Measurements from ENCODE around the gene B4GALT3. TPM values are rescaled to one million over a fixed set of nuclear protein-coding genes. Genes with fewer than 3 reads are reported as not detected.

The B4GALT3 gene
- total RNA-seq, 1 donor from 2014 or later, result 43.5 TPM

DNA sequence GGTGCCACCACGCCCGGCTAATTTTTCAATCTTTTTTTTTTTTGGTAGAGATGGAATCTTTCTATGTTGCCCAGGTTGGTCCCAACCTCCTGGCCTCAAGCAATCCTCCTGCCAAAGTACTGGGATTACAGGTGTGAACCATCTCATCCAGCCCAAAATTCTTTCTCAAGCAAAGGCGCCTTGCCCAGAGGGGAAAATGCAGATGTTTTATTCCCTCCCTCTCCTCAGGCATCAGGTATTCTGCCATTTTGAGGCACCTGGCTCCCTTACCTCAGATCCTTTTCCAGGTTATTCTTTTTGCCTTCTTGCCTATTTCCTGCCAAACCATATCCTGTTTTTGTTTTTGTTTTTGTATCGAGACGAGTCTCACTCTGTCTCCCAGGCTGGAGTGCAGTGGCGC lies 11.1 kb upstream of the B4GALT3 start:
- no peak for DNase-seq (ENCODE audit: extremely low read depth, low read depth, low spot score)

DNA sequence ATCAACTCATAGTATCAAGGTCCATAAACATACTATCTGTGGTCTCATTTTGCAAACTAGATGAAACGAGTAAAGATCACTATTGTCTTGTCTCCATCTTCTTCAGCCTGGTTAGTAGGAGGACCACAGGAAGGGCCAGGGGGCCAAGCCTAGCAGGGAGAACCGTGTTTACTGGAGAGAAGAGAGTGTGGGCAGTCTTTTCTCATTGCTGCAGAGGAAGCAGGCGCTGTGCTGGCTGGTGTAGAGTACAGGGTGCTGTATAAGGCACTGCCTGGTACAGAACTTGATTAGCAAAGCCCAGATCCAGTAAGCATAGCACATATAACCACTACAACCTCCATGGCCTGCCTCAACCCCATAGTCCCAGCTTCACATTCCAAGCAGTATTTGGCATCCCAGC lies 10.0 kb upstream of the B4GALT3 start:
- no peak for DNase-seq (ENCODE audit: extremely low read depth, low read depth, low spot score)

DNA sequence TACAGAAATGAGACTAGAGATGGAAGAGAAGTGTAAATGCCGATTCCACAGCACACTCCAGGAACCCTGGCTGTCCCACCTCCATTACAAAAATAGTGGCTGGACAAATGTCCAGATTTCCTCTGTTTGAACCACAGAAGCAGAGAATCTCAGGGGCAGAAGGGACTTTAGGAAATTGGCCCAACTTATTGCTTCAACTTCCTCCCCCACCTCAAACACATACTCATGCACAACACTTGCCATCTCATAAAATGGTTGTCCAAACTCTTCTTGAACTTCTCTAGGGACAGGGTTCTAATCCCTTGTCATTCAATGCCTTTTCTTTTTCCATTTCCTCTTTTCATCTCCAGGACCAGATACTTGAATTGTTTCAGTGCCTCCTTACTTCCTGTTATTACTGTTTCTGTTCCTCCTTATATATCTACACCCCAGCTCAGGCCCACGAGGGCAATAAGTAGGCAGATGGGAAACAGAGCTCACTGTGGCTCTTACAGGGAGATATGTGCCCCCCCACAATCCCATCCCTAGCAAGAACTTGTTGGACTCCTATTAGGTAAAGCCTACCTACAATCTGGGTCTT lies 8.5 kb upstream of the B4GALT3 start:
- no peak for DNase-seq (ENCODE audit: extremely low read depth, low read depth, low spot score)

DNA sequence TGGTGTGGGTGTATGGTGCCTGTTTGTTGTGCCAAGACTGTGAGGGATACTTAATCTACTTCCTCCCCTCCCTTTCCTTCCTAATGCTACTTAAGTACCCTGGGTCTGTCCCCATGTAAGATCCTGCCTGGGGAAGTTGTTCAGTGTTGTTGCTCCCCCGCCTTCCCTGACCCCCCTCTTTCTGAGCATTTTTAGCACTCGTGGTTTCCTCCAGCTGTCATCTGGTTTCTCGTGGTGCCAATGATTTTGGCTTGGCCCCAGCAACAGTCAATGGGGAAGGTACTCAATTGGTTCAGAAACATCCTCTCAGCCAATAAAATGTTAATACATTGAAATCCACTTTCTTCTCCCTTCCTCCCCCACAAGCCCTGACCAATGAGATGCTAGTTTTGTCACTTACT lies 8.0 kb upstream of the B4GALT3 start:
- peak; percentile 87 for DNase-seq (ENCODE audit: extremely low read depth, low read depth, low spot score)

DNA sequence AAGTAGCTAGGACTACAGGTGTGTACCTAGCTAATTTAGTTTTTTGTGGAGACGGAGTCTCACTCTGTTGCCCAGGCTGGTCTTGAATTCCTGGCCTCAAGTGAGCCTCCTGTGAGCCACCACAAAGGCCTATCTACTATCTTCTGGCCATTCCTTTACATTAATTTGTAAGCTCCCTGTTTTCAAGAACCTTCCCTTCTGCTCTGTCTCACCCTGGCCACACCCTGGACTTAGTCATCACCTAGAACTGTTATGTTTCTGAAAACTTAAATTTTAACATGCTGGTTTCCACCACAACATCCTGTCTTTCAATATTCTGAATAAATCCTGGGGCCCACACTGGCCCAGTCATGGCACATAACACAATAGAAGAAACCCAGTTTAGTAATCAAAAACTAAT lies 4.9 kb upstream of the B4GALT3 start:
- no peak for DNase-seq (ENCODE audit: extremely low read depth, low read depth, low spot score)

DNA sequence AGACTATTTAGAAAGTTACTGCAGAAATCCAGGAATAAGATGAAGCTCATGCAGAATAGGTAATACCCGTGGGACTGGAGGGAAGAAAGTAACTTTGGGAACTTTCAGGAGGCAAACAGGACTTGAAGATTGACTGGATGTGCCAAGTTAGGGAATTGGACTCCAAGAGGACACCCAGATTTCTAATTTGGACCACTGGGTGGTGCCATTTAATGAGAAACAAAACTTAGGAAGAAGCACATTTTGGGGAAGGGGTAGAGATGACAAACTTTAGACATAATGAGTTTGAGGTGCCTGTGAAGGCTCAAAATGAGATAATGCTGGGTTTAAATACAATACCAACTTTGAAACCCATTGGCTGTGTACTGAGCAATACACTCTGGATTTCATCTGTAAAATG lies 3.3 kb upstream of the B4GALT3 start:
- DNase-seq (ENCODE audit: extremely low read depth, low read depth, low spot score), result no peak

DNA sequence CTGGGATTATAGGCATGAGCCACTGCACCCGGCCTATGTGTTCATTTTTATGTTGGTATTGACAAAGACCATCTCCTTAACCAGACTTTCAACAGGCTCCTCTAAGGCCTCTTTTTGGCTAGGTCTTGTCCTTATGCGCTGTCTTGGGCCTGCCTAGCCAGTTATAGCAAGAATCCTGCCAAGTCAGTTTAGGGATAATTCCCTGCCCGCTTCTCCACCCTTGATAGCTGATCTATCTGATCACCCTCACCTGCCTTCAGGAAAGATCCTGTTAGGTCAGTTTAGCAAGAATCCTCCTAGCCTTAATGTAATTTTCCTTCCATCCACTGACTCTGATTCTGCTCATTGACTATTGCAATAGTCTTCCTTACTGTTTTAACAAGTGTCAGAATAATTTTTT lies 2.4 kb upstream of the B4GALT3 start:
- DNase-seq (ENCODE audit: extremely low read depth, low read depth, low spot score), result no peak

DNA sequence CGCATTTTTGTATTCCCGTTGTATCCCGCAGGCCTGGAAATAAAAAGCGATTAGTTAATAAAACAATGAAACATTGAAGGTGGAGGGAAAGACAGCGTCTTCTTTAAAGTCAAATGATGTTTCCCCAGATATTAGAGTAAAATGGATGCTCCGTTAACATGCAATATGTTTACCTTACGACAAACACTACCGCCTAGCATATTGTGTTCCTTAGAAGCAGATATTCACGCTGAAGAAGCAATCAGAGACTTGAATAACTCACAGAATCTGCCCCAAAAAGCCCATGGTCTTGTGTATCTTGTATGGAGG lies 583 bp upstream of the B4GALT3 start:
- DNase-seq (ENCODE audit: extremely low read depth, low read depth, low spot score), result no peak

DNA sequence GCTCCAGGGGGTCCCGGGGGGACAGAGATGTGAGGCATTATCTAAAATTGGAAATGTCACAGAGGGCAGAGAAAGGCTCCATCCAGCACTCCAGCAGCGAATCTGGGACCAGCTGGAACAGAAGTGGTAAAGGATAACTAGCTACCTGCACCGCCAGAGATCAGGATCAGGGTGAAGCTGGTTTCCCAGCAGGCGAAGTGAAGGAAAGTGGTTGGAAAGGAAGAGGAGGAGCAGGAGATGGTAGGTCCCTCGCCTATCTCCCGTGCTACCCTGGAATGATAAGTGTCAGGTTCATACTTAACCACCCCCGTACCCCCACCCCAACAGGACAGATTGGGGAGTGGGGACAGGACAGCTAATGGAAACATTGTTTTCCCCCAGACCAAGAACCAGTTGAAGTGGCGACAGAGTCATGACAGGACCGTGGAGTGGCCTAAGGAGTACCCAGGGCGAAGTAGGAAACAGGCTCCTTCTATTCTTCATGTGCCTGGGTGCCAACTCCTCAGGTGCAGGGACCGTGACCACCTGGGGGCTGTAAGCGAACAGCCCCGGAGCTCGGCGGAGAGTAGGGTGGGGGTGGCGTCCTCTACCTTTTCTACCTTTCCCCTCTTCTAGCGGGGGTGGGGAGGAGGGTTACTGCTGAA lies 717 bp downstream of the B4GALT3 start:
- no peak for DNase-seq (ENCODE audit: extremely low read depth, low read depth, low spot score)

DNA sequence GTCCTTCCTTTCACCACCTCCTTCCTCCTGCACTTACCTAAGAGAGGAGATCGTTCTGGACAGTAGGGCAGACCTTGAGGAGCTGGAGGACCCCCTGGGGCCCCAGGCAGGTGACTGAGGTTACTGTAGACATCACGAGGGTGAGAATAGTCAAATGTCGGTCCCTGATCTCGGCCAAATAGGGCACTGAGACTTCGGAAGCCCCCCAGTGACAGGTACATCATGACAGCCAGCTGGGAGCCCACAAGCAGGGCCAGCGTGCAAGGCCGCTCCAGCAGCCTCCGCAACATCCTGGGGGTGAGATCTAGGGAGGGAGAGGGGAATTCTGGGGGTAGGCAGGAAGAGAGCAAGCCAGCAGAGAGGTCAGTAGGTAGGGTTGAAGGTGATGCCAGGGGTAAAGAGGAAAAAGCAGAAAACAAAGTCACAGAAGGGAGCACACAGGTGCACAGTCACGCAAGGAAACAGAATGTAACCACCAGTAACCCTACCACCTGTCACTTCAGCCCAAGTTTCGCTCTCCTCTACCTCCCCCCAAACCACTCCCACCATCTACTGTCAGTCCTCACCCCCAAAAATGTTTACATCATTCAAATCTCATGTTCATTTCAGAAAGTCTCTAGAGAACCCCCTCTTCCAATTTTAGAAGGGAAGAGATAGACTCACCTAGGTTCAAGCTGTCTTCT lies 1.4 kb downstream of the B4GALT3 start:
- DNase-seq (ENCODE audit: extremely low read depth, low read depth, low spot score), result no peak

DNA sequence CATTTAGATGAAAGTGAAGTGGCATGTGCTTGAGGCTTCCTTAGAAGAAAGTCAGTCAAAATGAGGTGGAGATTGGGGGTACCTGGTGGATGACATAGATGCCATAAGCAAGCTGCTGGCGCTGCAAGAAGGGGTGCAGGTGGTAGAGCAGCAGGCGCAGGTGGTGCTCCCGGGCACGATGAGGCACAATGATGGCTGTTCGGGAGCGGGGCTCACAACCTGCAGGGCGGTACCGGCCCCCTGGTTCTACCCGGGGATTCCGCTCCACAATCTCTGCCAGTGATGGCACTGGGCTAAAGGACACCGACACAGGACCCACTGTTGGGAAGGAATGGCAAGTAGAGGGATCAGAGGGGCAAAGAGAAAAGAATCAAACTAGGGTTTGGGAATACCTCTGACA lies 2.4 kb downstream of the B4GALT3 start:
- no peak for DNase-seq (ENCODE audit: extremely low read depth, low read depth, low spot score)

DNA sequence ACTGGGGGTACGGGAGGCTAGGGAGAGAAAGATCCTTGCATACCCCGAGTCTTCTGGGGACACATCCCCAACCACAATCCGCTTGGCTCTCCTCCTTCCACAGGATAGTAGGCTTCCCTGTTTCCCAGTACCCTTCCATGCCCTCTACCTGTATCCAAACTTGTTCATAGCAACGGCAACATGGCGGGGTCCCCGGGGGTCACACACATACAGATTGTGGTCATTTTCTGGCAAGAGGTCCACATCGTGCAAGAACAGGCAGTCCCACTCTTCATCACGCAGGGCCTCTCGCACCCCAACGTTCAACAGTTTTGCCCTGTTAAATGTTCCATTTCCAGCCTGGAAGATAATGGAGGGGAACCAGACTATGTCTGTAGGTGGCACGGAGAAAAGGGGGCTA lies 3.6 kb downstream of the B4GALT3 start:
- no peak for DNase-seq (ENCODE audit: extremely low read depth, low read depth, low spot score)

DNA sequence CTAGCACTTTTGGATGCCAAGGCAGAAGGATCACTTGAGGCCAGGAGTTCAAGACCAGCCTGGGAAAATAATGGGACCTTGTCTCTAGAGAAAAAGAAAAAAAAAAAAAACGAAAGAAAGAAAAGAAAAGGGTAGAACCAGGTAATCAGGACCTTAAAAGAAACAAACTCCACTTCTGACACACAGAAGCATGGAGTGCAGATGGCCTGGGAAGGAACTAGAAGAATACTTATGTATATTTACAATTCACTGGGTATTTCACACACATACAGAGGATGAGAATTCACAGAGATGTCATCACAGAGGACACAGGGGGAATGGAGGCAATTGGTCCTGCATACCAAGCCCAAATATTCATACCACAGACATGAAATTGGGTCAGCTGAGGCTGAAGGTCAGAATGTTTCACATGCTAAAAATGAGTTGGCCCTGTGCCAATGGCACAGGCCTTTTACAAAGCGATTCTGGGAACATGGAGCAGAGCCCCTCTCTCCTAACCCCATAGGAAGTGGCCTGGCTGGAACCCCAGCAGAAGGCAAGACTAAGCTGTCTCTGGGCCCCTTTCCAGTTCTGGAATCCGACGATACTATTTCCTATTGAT lies 4.4 kb downstream of the B4GALT3 start:
- no peak for DNase-seq (ENCODE audit: extremely low read depth, low read depth, low spot score)

DNA sequence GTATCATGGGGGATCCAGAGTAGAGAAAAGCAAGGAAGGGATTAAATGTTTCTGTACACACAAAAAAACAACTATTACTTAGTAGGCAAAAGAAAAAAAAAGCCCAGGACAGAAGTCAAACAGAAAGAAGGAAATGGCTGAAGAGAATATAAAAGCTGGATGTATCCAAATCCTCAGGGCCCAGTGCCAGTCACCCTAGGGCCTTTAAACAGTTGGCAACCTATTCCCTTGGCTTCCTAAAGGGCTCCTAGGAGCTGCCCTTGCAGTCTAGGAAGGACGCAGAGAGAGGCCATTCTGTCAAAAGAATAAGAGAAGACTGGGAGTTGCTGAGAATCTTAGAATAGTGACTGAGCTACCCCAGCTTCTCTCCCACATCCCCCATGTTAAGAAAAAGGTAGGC lies 5.0 kb downstream of the B4GALT3 start:
- no peak for DNase-seq (ENCODE audit: extremely low read depth, low read depth, low spot score)

DNA sequence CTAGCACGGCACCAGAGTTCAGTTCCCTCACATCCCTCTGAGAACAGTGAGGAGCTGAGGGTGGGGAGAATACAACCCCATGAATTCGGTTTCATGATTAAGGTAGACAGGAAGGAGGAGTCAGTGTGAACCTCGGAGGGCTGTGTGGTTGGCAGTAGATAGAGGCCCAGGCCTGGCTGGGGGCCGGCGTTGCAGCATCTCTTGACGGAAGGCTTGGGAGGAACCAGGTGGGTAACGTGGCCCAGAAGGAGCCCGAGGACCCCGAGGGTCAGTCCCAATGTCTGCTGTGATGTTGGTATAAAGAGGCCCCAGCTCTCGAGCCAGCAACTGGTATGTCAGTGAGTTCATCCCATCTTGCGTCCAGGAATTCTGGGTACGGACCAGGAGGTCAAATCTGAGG lies 5.6 kb downstream of the B4GALT3 start:
- DNase-seq (ENCODE audit: extremely low read depth, low read depth, low spot score), result no peak

DNA sequence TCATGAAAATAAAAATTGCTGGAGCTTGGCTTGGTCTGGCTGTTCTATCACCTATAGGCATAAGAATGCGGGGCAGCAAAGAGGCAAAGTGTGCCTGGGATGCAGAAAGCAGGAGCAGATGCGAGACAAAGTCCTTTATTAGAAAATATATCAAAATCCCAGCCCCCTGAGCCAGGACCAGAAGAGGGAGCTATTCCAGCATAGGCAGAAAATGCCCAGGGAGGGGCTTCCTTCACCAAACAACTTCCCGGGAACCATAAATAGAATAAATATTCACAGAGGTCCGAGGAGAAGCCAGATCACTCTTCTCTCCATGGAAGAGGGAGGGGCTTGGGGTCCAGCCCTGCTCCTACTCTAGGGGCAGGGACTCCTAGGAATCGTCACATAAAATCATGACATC lies 6.1 kb downstream of the B4GALT3 start:
- DNase-seq (ENCODE audit: extremely low read depth, low read depth, low spot score), result no peak

DNA sequence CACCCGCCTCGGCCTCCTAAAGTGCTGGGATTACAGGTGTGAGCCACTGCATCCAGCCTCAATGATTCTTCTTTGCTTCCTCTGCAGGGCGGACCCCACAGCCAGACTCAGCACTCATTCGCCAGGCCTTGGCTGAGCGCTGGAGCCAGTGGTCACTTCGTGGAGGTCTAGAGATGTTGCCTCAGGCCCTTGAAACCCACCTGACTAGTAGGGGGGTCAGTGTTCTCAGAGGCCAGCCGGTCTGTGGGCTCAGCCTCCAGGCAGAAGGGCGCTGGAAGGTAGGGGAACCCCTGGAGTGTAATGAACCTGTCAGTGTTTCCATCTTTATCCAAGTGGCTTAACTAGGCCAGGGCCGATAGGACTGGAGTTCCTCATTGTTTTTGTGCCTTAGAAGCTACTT lies 8.4 kb downstream of the B4GALT3 start:
- DNase-seq (ENCODE audit: extremely low read depth, low read depth, low spot score), result no peak

DNA sequence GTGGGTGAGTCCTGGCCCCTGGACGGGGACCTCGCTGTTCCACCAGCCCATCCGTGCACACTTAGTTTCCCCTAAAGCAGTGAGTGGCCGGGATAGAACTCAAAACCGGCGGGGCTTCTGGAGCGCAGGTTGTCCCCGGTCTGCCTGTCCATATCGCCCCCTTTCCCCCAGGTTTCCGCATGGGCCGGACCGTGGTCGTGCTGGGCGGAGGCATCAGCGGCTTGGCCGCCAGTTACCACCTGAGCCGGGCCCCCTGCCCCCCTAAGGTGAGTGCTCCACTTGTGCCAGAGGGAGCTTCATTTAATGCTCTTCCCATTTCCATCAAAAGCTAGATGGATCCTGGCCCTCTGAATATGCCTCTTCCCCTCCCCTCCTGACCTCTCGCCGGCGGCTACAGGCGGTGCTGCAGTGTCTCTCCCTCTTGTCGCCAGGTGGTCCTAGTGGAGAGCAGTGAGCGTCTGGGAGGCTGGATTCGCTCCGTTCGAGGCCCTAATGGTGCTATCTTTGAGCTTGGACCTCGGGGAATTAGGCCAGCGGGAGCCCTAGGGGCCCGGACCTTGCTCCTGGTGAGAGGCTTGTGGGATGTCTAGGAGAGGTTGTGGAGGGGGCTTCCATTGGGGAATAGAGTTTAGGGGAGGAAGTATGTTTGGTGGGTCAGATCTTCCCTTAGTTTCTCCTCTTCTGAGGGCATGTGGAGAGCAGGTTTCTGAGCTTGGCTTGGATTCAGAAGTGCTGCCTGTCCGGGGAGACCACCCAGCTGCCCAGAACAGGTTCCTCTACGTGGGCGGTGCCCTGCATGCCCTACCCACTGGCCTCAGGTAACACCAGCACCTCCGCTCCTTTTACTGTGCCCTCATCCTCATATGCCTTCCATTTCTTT lies 10.4 kb downstream of the B4GALT3 start:
- no peak for DNase-seq (ENCODE audit: extremely low read depth, low read depth, low spot score)

DNA sequence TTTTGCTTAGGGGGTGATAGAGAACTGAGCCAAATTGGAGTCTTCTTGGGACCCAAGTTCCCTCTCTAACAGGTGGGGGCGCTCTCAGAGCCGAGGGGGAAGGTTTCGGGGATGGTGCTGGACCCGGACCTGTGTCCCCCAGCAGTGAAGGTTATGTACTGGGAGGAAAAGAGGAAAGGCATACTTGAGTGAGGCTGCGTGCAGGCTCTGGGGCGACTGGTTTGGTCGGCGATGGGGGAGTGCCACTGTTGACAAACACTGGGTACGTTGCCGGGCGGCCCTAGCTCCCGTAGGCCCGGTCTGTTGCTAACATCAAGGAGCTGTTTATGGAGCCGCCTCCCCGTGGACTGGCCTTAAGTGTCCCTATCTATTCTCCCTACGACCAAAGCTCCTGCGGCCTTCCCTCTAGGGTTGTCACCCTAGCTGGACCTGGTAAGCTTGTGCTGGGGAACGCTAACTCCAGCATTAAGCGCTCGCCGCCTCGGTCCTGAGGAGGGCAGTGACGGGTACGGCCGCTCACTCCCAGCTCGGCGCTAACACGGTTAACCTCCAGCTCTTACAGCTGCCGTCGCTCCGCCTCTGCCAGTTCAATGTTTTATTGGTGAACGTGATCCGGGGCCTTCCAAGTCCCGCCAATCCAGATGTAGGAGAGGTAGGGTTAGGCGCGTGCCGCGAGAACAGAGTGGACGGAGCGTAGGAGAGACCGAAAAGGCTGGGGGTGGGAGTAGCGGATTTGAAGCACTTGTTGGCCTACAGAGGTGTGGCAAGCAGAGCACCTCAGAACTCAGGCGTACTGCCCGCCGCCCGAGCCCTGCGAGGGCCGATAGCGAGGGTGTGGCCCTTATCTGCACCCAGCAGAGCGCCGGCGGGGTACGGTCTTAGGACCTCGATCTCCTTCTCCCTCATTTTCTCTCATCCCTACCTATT lies 11.3 kb downstream of the B4GALT3 start, which contains the start of gene PPOX:
PPOX (plus strand) TSS at position 685 of the 927 bp plus-strand sequence. CDS start 422 bp downstream, outside the sequence.
- DNase-seq (ENCODE audit: extremely low read depth, low read depth, low spot score), result peak; percentile 91

Data from glomerular endothelial cell (primary cell).